ENCODE results near the gene PGAP1.

The PGAP1 gene, protein sequence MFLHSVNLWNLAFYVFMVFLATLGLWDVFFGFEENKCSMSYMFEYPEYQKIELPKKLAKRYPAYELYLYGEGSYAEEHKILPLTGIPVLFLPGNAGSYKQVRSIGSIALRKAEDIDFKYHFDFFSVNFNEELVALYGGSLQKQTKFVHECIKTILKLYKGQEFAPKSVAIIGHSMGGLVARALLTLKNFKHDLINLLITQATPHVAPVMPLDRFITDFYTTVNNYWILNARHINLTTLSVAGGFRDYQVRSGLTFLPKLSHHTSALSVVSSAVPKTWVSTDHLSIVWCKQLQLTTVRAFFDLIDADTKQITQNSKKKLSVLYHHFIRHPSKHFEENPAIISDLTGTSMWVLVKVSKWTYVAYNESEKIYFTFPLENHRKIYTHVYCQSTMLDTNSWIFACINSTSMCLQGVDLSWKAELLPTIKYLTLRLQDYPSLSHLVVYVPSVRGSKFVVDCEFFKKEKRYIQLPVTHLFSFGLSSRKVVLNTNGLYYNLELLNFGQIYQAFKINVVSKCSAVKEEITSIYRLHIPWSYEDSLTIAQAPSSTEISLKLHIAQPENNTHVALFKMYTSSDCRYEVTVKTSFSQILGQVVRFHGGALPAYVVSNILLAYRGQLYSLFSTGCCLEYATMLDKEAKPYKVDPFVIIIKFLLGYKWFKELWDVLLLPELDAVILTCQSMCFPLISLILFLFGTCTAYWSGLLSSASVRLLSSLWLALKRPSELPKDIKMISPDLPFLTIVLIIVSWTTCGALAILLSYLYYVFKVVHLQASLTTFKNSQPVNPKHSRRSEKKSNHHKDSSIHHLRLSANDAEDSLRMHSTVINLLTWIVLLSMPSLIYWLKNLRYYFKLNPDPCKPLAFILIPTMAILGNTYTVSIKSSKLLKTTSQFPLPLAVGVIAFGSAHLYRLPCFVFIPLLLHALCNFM

DNA sequence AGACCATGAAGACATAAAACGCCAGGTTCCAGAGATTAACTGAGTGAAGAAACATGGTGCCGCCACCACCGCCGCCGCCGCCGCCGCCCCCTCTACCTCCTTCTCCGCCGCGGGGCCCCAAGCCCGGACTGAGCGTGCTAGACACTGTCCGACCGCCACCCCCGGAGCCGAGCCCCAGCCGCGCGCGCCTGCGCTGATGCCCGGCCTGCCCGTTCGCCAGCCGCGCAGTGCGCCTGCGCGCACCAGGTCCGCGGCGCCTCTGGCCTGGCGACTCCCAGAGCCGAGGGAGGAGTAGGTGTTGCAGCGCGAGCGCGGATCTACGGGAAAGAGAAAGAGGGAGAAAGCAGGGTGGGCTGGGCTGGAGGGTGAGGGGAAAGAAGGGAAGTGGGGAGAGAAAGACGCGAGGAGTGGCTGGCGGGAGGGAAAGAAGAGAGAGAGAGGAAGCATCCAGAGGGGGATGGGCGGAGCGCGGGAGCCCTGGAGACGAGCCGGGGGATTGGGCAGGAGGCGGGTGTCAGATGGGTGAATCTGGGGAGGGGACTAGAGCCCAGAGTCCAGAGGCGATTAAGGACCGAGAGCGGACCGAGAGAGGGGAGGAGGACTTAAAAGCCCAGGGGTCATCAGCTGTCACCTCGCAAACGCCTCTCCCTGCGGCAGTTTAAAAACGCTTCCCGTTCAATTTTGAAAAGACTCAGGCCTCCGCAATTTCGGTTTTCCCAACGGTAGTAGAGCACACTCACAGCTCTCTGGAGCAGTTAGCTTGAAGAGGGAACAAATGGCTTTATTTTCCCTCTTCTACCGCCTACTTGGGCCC is at the start of gene PGAP1:
PGAP1 (minus strand) TSS at position 146 of the 814 bp plus-strand sequence; CDS start at position 55, 91 bp downstream.
- DNase-seq: peak; percentile 79

DNA sequence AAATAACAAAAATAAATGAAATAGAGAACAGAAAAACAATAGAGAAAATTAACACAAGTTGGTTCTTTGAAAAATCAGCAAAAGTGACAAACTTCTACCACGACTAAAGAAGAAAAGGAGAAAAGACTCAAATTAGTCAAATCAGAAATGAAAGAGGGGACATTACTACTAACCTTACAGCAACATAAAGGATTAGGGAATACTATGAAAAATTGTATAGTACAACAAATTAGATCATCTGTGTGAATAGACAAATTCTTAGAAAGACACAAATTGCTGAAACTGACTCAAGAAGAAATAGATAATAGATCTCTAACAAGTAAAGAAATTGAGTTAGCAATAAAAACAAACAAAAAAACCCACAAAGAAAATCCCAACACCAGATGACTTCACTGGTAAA is 48.5 kb upstream of the PGAP1 start:
- DNase-seq: no peak

DNA sequence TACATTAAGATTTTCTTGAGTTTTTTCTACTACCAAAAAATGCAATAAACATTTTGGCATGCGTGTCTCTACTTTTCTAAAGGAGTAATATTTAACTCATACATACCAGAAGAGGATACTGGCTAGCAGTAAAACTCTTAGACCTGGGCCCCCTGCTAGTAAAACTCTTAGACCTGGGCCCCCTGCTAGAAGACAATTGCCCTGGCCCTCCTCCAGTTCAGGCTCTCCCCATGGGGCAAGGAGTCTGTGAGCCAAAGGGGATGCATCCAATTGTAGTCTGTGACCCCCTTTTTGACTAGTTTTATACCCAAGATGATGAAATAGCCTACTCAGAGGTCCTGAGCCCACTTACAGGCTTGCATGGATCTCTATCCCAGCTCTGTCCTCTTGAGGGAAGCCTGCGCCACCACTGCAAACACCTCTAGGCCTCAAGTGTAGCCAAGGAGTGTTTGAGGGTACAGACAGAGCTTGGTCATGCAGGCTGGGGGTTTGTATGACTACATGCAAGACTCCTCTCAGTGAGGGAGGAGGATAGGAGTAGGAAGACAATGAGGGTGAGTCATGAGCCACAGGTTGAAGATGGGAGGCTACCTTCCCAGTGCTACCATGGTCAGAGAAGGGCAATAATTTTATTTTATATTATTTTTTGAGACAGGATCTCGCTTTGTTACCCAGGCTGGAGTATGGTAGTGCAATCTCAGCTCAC is 45.2 kb upstream of the PGAP1 start:
- no peak for DNase-seq

DNA sequence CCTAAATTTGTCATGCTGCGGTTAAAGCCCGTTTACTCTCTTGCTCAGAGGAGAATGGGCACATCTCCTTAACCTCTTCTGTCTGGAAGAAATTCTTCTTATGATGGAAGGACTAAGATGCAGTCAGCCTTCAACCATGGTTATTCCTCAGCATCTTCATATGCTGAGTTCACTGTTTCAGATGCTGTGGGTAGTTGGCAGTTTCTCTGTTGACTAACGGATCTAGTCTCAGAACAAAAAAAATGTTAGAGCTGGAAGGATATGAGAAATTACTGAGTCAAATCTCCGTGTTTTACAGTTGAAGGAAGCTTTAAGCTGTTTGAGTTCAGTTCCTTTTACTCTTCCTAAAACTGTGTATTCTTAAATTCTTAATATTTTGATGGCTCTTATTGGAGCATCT is 43.6 kb upstream of the PGAP1 start:
- DNase-seq: no peak

DNA sequence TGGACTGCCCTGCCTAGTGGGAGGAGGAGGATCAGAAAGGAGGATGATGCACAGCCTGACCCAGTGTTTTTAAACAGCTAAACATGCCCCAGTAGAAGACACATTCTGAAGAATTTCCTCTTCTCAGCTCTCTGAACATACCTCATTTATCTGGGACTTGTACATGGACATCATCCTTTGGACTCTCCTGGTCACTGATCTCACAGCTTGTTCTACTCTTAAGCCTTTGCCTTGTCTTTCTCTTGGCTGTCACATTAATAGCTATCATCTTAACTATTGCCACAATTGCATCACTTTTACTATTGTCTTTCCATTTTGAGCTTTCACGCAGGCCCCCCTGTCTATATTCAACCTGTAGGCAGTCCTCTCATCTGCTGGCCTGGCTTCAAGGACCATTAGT is 42.0 kb upstream of the PGAP1 start:
- no peak for DNase-seq

DNA sequence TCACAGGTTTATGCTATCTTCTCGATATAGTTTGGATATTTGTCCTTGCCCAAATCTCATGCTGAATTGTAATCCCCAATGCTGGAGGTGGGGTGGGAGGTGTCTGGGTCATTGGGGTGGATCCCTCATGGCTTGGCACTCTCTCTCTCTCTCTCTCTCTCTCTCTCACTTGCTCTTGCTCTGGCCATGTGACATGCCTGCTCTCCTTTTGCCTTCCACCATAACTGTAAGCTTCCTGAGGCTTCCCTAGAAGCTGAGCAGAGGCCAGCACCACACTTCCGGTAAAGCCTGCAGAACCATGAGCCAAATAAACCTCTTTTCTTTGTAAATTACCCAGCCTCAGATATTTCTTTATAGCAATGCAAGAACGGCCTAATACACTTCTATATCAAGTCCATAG is 41.3 kb upstream of the PGAP1 start:
- DNase-seq: no peak

DNA sequence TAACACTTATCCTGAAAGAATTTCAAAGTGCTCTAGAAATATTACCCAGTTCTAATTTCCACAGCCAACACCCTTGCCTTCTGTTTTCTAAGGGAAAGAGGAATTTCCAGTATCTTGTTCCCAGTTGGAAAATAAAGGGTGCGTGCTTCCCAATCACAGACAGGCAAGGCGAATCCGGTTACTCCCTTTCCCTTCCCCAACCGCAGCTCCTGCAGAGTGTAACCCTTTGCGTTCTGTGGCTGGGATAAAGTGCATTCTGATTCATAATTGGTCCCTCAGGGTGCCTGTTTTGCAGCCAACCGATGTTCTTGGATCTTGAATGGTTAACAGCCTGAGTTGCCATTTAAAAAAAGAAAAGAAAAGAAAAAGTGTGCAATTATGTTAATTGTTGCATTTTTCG is 40.6 kb upstream of the PGAP1 start:
- no peak for DNase-seq

DNA sequence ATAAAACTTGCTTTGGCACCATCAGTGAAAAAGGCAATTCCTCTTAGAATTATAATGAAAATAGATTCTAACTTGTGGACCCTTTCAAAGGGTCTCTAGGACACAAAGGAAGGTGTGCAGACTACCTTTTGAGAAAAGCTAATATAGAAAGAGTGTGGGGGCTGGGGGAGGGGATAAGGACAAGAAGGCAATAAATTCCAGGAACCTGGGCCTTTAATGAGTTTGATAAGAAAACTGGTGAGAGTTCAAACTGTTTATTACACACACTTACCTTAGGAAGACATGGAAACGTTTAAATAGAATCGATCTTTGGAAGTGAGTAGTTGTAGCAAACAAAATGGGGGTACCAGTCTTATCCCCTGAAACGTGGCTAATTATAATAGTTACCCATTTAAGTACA is 39.6 kb upstream of the PGAP1 start:
- DNase-seq: no peak

DNA sequence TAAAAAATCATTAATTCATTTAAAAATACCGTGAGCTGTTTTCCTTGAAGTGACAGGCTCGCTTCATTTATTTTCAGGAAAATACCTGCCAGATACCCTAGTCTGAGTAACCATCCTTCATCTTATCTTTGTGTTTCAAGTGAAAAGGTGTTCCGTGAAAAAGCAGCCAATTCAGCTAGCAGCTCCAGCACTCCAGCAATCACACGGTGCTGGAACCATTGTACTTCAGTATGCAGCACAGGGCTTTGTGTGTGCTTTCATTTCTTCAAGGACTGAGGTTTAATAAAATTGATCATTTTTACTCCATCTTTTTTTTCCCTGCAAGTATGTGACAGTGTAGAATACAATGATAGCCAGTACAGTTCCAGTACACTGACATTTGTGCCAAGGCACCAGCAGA is 39.1 kb upstream of the PGAP1 start:
- no peak for DNase-seq

DNA sequence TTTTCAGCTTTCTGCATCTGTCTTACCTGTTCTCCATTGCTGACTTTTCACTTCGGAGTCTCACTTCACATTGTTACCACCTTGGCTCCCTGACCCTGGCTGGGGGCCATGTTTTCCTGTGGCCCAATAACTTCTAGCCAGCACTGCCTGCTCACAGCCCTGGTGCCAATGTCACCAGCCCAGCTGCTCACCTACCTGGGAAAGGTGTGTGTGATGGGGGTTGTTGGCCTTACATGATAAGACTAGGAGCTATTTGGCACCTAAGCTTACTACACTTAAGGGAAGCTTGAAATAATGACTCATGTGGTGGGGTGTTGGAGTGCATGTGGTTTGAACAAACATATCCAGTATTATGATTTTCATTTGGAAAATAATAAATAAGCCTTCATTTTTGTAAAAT is 37.5 kb upstream of the PGAP1 start:
- DNase-seq: no peak

DNA sequence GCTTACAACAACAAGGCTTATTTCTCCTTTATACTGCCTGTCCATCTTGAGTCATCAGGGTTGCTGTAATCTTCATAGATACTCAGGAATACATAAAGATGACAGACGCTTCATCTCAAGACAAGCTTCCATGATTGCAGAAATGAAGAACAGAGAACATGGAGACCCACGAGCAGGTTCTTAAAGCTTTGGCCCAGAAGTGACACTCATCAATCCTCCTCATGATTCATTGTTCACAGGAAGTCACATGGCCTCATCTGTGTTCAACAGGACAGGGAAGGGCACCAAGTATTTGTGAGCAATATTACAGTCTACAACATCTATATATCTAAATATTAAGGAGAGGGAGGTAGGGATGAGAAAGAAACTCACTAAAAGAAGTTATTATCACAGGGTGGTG is 36.5 kb upstream of the PGAP1 start:
- no peak for DNase-seq

DNA sequence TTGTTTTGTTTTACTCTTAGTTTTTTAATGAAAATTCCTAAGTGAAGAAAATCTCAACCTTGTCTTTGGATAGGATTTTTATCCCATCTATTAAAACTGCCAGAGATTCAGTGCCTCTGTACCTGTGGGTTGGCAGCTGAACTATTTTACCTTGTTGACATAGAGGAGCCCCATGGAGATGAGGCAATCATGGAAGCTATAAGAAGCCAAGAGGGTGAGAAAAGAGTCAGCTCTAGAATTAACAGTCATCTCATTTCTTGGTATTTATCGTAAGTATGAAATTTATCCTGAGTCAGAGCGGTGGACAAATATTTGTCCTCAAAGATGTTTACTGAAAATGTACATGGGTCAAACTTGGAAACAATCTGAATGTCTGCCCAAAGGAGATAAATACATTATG is 35.8 kb upstream of the PGAP1 start:
- no peak for DNase-seq

DNA sequence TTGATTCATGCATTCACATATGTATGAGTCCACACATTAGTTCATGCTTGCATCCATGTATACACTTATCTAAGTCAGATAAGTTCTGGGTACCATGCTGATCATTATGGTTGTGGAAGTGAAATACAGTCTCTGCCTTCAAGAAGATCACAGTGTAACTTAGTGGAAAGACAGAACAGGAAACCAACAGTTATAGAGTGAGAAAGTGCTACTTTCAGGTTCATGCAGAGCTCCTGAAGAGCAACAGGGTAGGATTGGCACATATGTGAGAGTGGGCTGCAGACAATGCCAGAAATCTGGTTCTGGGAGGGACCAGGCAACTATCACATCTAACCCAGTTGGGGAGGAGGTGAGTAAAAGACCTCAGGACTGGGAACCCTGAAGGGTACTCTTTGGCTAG is 35.4 kb upstream of the PGAP1 start:
- no peak for DNase-seq

DNA sequence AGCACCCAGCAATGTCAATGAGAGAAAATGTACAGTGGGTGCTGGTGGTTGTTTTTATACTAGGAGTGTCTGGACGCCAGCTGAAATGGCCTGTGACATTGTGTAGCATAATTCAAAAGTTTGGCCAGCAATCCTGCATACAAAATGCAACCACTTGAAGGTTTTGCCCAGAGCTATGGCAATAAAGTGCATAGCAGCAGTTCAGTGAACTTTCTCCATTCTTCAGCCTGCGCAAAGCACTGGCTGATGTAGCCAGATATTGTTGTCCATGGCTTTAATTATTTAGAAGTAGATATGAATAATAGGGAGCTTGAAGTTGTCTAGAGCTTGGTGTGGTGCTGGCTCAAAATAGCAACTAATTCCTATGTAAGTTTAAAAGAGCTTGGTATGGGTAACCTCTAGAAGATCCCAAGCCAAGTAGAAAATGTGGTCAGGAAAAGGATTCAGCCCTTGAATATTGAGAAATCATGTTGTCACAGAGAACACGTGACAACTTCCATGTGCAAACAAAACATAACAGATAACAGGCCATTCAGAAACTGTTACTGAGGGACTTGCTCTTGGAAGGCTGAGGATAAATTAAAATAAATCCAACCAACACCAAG is 33.3 kb upstream of the PGAP1 start:
- no peak for DNase-seq

DNA sequence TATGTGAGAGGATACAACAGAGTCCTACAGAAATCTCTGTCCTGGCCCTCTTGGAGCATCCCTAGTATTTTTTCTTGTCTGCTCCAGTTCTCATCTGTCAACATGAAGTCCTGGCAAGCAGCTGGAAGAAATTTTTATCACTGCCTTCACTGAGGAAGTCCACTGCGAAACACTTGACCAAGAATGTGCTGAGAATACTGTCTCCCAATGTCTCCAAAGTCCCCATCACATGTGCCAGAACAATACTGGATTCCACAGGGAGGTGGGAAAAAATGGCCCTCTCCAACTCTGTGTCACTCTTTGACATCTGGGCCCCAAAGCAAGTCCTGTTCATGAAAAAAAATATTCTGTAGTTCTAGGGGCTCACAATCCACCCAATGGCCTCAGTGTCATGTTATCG is 32.8 kb upstream of the PGAP1 start:
- DNase-seq: no peak

DNA sequence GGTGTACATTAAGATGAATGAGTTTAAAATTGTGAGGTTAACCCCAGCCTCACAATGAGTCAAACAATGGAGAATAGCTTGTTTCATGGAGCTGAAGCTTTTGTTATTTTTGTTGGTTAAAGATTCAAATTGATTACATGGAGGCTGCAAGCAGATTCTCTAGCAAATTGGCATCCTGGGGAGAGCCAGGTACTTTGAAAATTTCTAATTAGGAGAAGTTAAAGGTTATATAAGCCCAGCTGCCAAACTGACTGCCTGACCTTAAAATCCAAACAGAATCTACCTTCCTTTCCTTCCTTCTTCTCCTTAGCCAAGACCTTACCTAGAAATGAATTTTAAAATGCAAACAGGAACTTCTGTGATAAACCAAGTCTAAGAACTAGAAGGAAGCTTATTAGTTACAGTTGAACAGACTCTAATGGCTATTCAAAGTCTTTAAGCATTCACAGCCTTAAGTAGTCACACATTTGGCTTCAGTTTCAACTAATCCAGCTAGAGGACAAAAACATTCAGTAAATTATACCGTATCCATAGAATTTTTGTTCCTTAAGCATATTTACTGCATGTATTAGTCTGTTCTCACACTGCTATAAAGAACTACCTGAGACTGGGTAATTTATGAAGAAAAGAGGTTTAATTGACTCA is 31.5 kb upstream of the PGAP1 start:
- no peak for DNase-seq

DNA sequence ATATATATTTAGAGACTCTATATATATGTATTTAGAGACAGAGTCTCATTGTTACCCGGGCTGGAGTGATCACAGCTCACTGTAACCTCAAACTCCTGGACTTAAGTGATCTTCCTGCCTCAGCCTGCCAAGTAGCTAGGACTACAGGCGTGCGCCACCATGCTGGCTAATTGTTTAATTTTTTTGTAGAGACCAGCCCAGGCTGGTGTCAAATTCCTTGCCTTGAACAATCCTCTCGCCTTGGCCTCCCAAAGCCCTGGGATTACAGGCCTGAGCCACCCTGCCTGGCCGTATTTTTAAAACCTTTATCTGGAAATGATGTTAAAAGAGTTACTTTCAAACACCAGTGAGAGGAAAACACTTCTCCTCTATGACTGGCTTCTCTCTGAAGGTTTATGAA is 30.9 kb upstream of the PGAP1 start:
- no peak for DNase-seq

DNA sequence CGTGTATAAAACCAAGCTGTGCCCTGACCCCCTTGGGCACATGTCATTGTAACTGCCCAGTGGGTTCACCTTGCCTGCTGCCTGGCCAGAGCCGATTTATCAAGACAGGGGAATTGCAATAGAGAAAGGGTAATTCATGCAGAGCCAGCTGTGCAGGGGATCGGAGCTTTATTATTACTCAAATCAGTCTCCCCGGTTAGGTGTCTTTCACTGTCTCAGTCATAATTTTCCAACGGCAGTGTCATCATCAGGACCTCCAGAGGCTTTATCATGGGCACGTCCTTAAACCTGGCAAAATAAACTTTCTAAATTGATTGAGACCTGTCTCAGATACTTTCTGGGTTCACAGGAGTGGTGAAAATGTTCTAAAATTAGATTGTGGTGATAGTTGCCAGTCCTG is 29.6 kb upstream of the PGAP1 start:
- no peak for DNase-seq

DNA sequence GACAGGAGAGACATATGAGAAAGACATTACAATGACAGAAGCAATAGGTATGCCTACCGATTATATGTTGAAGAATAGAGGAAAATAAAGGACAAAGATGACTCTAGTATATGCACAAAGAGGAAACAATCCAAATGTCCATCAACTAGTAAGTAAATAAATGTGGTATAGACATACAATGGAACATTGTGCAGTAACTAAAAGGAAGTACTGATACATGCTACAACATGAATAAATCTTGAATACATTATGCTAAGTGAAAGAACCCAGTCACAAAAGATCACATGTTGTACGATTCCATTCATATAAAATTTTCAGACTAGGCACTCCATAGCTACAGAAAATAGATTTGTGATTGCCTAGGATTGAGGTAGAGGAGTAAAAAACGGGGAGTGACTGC is 28.5 kb upstream of the PGAP1 start:
- DNase-seq: no peak

DNA sequence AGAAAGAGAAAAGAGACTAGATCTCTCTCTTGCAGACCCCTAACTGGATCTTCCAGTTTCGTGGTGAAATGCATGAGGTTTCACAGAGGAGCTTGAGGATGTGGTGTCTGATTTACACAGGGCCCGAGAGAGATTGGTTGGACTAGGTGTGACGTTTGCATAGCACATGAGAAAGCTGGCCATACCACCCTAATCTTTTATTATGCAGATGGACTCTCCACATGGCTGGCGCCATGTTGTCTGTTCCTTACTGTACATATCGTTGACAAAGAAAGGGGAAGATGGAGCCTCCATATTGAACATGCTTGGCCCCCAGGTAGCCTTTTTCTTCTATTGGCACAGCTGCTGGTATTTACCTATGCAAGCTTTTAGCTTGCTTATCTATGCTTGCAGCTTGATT is 27.5 kb upstream of the PGAP1 start:
- no peak for DNase-seq

DNA sequence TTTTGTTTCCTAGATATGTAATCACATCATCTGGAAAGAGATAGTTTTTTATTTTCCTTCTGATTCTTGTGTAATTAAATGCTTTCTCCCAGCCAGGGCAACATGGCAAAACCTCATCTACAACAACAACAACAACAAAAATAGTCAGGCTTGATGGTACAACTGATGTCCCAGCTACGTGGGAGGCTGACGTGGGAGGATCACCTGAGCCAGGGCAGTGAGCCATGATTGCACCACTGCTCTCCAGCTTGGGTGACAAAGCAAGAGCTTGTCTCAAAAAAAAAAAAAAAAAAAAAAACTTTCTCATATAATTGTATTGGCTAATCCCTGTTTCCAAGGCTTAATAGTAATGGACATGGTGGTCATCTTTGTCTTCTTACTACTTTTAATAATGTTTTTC is 26.4 kb upstream of the PGAP1 start:
- DNase-seq: no peak

DNA sequence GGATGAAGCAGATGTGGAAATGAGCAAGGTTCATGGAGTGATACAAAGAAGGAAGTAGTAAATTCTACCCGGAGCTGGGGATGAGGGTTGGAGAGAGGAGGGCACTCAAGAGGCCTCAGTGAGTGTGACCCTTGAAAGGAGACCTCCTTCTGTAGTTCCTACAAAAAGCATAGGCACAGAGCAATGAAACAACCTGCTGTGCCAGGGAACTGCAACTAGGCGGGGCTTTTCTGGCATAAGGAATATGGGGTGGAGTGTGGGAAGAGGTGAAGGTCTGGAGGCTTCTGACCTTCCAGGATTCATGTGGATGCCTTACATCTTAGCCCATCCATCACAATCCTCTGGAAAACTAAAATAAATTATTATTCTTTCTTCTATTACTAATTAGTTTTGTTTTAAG is 25.5 kb upstream of the PGAP1 start:
- DNase-seq: no peak
